B cell (primary cell): Measurements from ENCODE around the gene STAT4. TPM values are rescaled to one million over a fixed set of nuclear protein-coding genes. Genes with fewer than 3 reads are reported as not detected.

Experiments used
- ATAC-seq: fragments of 200-7000 bp; cut with Tn5 transposase; one replicate; pipeline ENCODE4 v1.10.0; 2021; ENCODE audit warnings: low read depth, mild to moderate bottlenecking, moderate number of reproducible peaks, moderate library complexity
- CTCF ChIA-PET: fragments of 350-600 bp; sonication (Branson Sonifier 250); formaldehyde crosslinking; loops from one replicate; lab custom pipeline; 2021; ENCODE audit warnings: antibody characterized with exemption, inconsistent platforms; lab: Charles Lee
- POLR2A ChIA-PET: fragments of 350-600 bp; sonication (Branson Sonifier 250); formaldehyde crosslinking; loops from one replicate; lab custom pipeline; 2021; ENCODE audit warnings: antibody characterized with exemption; lab: Charles Lee
- DNase-seq: peaks from one replicate; pipeline ENCODE4 v3.0.0; 2013
- H2AFZ ChIP-seq: 2 replicates; pipeline ENCODE4 v1.6.1; 2012; ENCODE audit warnings: mild to moderate bottlenecking, low read depth, low read length; ENCODE audit not compliant: insufficient read depth, poor library complexity, severe bottlenecking
- H3K27ac ChIP-seq, 2 donors: 1 replicate in 1 of 2; 2 replicates in 1 of 2; pipeline ENCODE4 v1.5.1; 2012 to 2013; ENCODE audit warnings: low read length in 2 of 2, mild to moderate bottlenecking in 2 of 2, moderate library complexity in 1 of 2
- H3K27me3 ChIP-seq, 4 experiments: fragments of 200-600 bp in 1 of 4; sonication (generic) in 1 of 4; replicated peaks in 1 of 4; 1 replicate in 2 of 4; 2 replicates in 2 of 4; pipeline versions ENCODE4 v1.6.1 to v1.7.0; 2013 to 2016; ENCODE audit warnings: low read length in 3 of 4, mild to moderate bottlenecking in 2 of 4, mixed read lengths in 1 of 4, moderate library complexity in 1 of 4; ENCODE audit not compliant: insufficient read depth in 4 of 4, control insufficient read depth in 3 of 4; ENCODE audit errors: control extremely low read depth in 1 of 4
- H3K36me3 ChIP-seq, 2 experiments: replicated peaks in 1 of 2; 1 replicate in 1 of 2; 2 replicates in 1 of 2; pipeline versions ENCODE4 v1.6.1 to v1.7.1; 2013; ENCODE audit warnings: low read length in 1 of 2; ENCODE audit not compliant: insufficient read depth in 2 of 2, control insufficient read depth in 1 of 2; ENCODE audit errors: control extremely low read depth in 1 of 2, extremely low read depth in 1 of 2
- H3K4me1 ChIP-seq, 2 donors: fragments of 200-600 bp in 1 of 2; sonication (generic) in 1 of 2; 1 replicate in 1 of 2; 2 replicates in 1 of 2; pipeline versions ENCODE4 v1.5.1 to v1.6.1; 2013 to 2017; ENCODE audit warnings: low read length in 2 of 2; ENCODE audit not compliant: control insufficient read depth in 2 of 2, insufficient read depth in 2 of 2
- H3K4me2 ChIP-seq: replicated peaks from 2 replicates; pipeline ENCODE3; 2012; ENCODE audit warnings: mild to moderate bottlenecking, low read depth, low read length; ENCODE audit not compliant: poor library complexity, severe bottlenecking
- H3K4me3 ChIP-seq, 5 experiments: fragments of 200-600 bp in 1 of 5; sonication (generic) in 1 of 5; 1 replicate in 3 of 5; 2 replicates in 2 of 5; pipeline versions ENCODE4 v1.5.1 to v1.7.0; 2011 to 2016; ENCODE audit warnings: low read length in 4 of 5, mild to moderate bottlenecking in 4 of 5, low read depth in 2 of 5, control low read depth in 1 of 5, moderate library complexity in 1 of 5; ENCODE audit not compliant: insufficient read depth in 1 of 5; ENCODE audit errors: control extremely low read depth in 1 of 5, extremely low read depth in 1 of 5
- H3K79me2 ChIP-seq: fragments of 200-600 bp; sonication (generic); one replicate; pipeline ENCODE4 v1.6.0; 2016; ENCODE audit warnings: low read length; ENCODE audit not compliant: control insufficient read depth, insufficient read depth
- H3K9ac ChIP-seq: fragments of 200-600 bp; sonication (generic); 2 replicates; pipeline ENCODE4 v1.6.1; 2017; ENCODE audit warnings: mild to moderate bottlenecking, low read length, moderate library complexity
- H3K9me3 ChIP-seq, 3 donors: one replicate each; pipeline versions ENCODE4 v1.6.1 to v1.7.1; 2013; ENCODE audit warnings: low read length in 2 of 3; ENCODE audit not compliant: control insufficient read depth in 2 of 3, insufficient read depth in 1 of 3; ENCODE audit errors: control extremely low read depth in 1 of 3
- H4K20me1 ChIP-seq: 2 replicates; pipeline ENCODE4 v1.6.0; 2012; ENCODE audit warnings: mild to moderate bottlenecking, low read length; ENCODE audit not compliant: insufficient read depth, control insufficient read depth, poor library complexity, severe bottlenecking
- H3K27ac Mint-ChIP-seq: one replicate; pipeline ENCODE4 v1.8.0; 2021; ENCODE audit warnings: mixed read lengths
- H3K27me3 Mint-ChIP-seq: one replicate; pipeline ENCODE4 v1.8.0; 2021; ENCODE audit warnings: mixed read lengths
- H3K4me1 Mint-ChIP-seq: one replicate; pipeline ENCODE4 v1.8.0; 2021; ENCODE audit warnings: mixed read lengths
- H3K4me3 Mint-ChIP-seq: one replicate; pipeline ENCODE4 v1.8.0; 2021; ENCODE audit warnings: mixed read lengths
- H3K9me3 Mint-ChIP-seq: one replicate; pipeline ENCODE4 v1.8.0; 2022; ENCODE audit warnings: mixed read lengths; ENCODE audit not compliant: insufficient read depth
- EZH2 ChIP-seq: IDR thresholded peaks from 2 replicates; pipeline ENCODE4 v1.6.1; 2012; ENCODE audit warnings: borderline replicate concordance, low read depth, mild to moderate bottlenecking, moderate library complexity, low read length; ENCODE audit not compliant: insufficient read depth, poor library complexity, severe bottlenecking
- WGBS: methylation state at CpG from one replicate; pipeline ENCODE4 v1.1.5; 2013; ENCODE audit warnings: missing lambda C conversion rate; ENCODE audit not compliant: insufficient coverage; 5-methylcytosine and 5-hydroxymethylcytosine counted together
- intact Hi-C: fragments of 100-400 bp; cut with micrococcal nuclease; formaldehyde crosslinking; loops from one replicate; pipeline ENCODE4 v1.10.0; 2022
- polyA plus RNA-seq: library from polyadenylated mRNA; depleted of rRNA; stranded (reverse); fragments of >200 nt; gene quantifications from 2 replicates; pipeline ENCODE4 v1.2.3, GENCODE V29; 2012
- total RNA-seq, 2 donors: library from RNA; stranded (reverse); fragments of 120-200 nt in 1 of 2; gene quantifications; 1 replicate in 1 of 2; 2 replicates in 1 of 2; pipeline versions ENCODE4 v1.2.3 to v1.2.4, GENCODE V29; 2013 to 2022
- TF ChIP-seq, protein P1 (sequence below): fragments of 200-600 bp; IDR thresholded peaks from one replicate; pipeline ENCODE4 v1.8.0; 2022; ENCODE audit warnings: antibody characterized with exemption, mild to moderate bottlenecking

The STAT4 gene
- total and polyA plus RNA-seq, 2 donors (not counting 1 experiment from before 2014, with no cell fraction given), result 2.0 to 62.1 TPM

DNA sequence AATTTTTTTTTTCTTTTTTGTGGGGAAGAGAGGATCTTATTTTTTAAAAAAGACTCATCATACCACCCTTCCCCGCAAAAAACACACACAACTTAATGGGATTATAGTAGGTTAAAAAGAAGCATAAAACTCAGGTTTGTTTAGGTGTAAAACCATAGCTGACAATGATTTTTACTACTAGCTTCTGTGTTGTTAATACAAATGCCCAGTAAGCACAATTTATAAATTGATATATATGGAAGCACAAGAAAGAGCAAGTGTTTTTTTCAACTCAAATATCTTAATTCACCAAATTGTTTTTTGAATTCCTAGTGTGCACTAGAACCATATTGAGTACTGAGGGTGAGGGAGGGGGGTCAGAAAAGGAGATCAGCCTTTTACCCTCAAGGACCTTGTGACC lies 7.0 kb downstream of the STAT4 start:
- no peak for TF ChIP-seq EZH2
- TF ChIP-seq, protein P1, sequence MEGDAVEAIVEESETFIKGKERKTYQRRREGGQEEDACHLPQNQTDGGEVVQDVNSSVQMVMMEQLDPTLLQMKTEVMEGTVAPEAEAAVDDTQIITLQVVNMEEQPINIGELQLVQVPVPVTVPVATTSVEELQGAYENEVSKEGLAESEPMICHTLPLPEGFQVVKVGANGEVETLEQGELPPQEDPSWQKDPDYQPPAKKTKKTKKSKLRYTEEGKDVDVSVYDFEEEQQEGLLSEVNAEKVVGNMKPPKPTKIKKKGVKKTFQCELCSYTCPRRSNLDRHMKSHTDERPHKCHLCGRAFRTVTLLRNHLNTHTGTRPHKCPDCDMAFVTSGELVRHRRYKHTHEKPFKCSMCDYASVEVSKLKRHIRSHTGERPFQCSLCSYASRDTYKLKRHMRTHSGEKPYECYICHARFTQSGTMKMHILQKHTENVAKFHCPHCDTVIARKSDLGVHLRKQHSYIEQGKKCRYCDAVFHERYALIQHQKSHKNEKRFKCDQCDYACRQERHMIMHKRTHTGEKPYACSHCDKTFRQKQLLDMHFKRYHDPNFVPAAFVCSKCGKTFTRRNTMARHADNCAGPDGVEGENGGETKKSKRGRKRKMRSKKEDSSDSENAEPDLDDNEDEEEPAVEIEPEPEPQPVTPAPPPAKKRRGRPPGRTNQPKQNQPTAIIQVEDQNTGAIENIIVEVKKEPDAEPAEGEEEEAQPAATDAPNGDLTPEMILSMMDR, result no peak
- POLR2A ChIA-PET, result no interaction called here
- Histone ChIP-seq H3K9me3 (no peaks in the 10 kb centered on the region), H3K4me3 (no peak overlapping the region), H3K4me2 (no peak overlapping the region), H3K79me2 (no peaks in the 10 kb centered on the region), H3K4me1 (no peaks in the 10 kb centered on the region), H3K27ac (no peak overlapping the region), H4K20me1 (no peaks in the 10 kb centered on the region), H3K9ac (no peak overlapping the region), H3K27me3 (no peaks in the 10 kb centered on the region), H2AFZ (no peak overlapping the region), H3K36me3 (no peaks in the 10 kb centered on the region)
- H3K9me3 Mint-ChIP-seq, result peaks cover 5% of the 10 kb centered on the region
- CTCF ChIA-PET, result interaction anchor here (0.6 to 0.7 kb wide), 2 partner anchors 12 to 158 kb away, joined by 3 read pairs; no protein-coding TSS in a partner anchor
- no CpG with 5 or more reads among the region's 1 CpG for WGBS
- ATAC-seq (no peak), DNase-seq (no peak)
- H3K4me1 Mint-ChIP-seq, result peaks cover under 1% of the 10 kb centered on the region
- H3K27me3 Mint-ChIP-seq, result peaks cover 7% of the 10 kb centered on the region
- intact Hi-C loops, result no loop called here
- H3K4me3 Mint-ChIP-seq, result no peak overlapping the region
- H3K27ac Mint-ChIP-seq, result no peak overlapping the region

DNA sequence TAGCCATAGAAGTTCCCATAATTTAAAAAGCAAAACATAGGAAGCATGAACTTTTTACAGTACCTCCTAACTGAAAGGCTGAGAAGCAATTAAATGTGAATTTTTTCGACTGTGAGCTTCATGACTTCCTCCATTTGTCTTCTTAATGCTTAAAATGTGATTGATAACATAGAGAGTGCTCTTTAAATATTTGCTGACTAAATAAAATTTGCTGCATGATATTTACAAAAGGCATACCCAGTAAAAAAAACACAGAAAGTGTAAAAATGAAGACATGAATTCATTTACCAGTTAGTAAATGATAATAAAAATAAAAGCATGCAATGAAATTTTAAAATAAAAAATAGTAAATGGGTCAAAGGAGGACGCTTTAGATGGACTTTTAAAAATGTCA lies 21.9 kb downstream of the STAT4 start:
- Mint-ChIP-seq H3K4me3 (no peak overlapping the region), H3K27me3 (peaks cover 5% of the 10 kb centered on the region), H3K27ac (no peak overlapping the region), H3K4me1 (no peaks in the 10 kb centered on the region), H3K9me3 (no peaks in the 10 kb centered on the region)
- WGBS, result 80% methylated on average over 1 of the region's 2 CpGs
- DNase-seq (no peak), ATAC-seq (no peak)
- Histone ChIP-seq H3K79me2 (no peaks in the 10 kb centered on the region), H3K36me3 (no peaks in the 10 kb centered on the region), H3K27me3 (no peaks in the 10 kb centered on the region), H3K4me2 (no peak overlapping the region), H3K27ac (no peak overlapping the region), H3K4me1 (no peaks in the 10 kb centered on the region), H4K20me1 (no peaks in the 10 kb centered on the region), H2AFZ (no peak overlapping the region), H3K9ac (no peak overlapping the region), H3K4me3 (no peak overlapping the region), H3K9me3 (peaks cover 0 to under 1% (median 0%) of the 10 kb centered on the region in 3 donors)
- TF ChIP-seq, protein P1, result no peak
- no peak for TF ChIP-seq EZH2
- intact Hi-C loops, result no loop called here
- CTCF ChIA-PET, result no interaction called here
- POLR2A ChIA-PET, result no interaction called here
